Measurements from ENCODE around the gene OR14I1.

Gene OR14I1

DNA sequence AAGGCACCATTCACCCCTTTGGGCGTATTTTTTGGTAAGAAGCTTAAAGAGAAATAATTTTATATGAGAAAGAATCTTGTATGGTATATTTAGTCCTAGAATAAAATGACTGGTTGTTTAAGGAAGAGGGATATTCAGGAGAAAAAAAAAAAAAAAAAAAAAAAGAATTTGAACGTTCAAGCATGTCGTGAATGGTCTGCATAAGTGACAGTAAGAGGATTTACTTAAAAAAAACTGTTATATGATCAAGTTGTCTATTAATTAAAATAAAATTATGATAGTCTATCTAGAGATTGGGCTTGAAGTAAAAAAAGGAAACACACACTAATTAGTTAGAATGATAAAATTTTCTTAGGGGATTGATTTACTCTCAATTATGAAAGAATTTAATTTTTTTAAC, 11.7 kb upstream of the OR14I1 start:
- H3K4me1 ChIP-seq (ENCODE audit: control insufficient read depth, insufficient read depth, low read length) = no peaks in the 10 kb centered on the region
- no peak overlapping the region for H3K27ac ChIP-seq (ENCODE audit: low read depth, low read length)
- H3K4me3 ChIP-seq (ENCODE audit: low read depth, low read length) = no peak overlapping the region
- H3K36me3 ChIP-seq (ENCODE audit: control insufficient read depth, insufficient read depth, low read length) = no peaks in the 10 kb centered on the region
- H3K9me3 ChIP-seq (ENCODE audit: control insufficient read depth, insufficient read depth, low read depth, low read length) = peaks cover 64% of the 10 kb centered on the region
- no peaks in the 10 kb centered on the region for H3K27me3 ChIP-seq (ENCODE audit: control insufficient read depth, insufficient read depth, low read length)
- no peak overlapping the region for H3K9ac ChIP-seq (ENCODE audit: low read length)

DNA sequence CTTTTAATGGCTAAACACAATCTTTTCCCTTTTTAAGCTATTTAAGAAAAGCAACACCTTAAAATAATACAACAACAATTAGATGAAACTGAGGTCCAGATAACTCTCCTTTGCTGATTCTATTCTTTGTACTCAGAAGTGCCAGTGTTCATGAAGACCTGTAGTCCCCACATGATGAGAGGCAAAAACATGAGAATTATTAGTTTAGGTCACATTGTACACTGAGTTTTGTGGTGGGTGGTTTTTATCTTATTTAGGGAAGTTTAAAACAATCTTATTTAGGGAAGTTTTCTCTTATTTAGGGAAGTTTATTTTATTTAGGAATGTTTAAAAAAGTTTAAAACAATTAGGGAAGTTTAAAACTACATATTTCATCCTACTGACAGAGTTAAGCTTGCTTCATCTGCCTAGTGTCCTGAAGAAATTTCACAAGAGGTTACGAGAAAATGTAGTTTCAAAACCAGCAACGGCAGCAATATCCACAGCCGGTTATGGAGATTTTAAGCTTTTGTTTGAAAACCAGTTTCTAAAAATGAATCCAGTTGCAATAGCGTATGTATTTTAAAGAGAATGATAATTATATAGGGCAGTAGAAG, 7.8 kb upstream of the OR14I1 start:
- Histone ChIP-seq H3K27ac (ENCODE audit: low read depth, low read length) (no peak overlapping the region), H3K4me3 (ENCODE audit: low read depth, low read length) (no peak overlapping the region), H3K27me3 (ENCODE audit: control insufficient read depth, insufficient read depth, low read length) (no peaks in the 10 kb centered on the region; the same call in 1 of the 2 replicates), H3K4me1 (ENCODE audit: control insufficient read depth, insufficient read depth, low read length) (no peaks in the 10 kb centered on the region), H3K9me3 (ENCODE audit: control insufficient read depth, insufficient read depth, low read depth, low read length) (peaks cover 78% of the 10 kb centered on the region), H3K9ac (ENCODE audit: low read length) (no peak overlapping the region), H3K36me3 (ENCODE audit: control insufficient read depth, insufficient read depth, low read length) (no peaks in the 10 kb centered on the region)

DNA sequence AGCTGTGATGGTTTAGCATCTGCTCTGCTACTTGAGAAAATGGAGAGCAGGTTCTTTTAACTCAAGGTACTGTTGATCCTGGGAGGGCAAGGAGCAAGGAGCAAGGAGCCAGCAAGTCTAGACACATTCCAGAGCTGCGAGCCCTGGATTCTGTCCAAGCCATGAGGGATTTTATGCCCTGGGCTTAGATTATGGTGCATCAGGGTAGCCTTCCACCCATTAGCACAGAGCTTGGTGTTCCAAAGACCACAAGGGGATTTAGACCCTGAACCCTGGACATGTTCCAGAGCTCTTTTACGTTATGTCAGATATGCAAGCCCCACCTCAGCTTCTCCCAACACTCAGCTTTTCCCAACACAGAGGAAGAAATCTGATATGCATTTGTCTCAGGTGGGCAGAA, 2.0 kb upstream of the OR14I1 start:
- H3K27ac ChIP-seq (ENCODE audit: low read depth, low read length) = no peak overlapping the region
- H3K4me1 ChIP-seq (ENCODE audit: control insufficient read depth, insufficient read depth, low read length) = no peaks in the 10 kb centered on the region
- peaks cover 66% of the 10 kb centered on the region; the same call in 1 of the 2 replicates for H3K9me3 ChIP-seq (ENCODE audit: control insufficient read depth, insufficient read depth, low read depth, low read length)
- no peaks in the 10 kb centered on the region for H3K36me3 ChIP-seq (ENCODE audit: control insufficient read depth, insufficient read depth, low read length)
- no peaks in the 10 kb centered on the region; the same call in 1 of the 2 replicates for H3K27me3 ChIP-seq (ENCODE audit: control insufficient read depth, insufficient read depth, low read length)
- no peak overlapping the region for H3K9ac ChIP-seq (ENCODE audit: low read length)
- H3K4me3 ChIP-seq (ENCODE audit: low read depth, low read length) = no peak overlapping the region

DNA sequence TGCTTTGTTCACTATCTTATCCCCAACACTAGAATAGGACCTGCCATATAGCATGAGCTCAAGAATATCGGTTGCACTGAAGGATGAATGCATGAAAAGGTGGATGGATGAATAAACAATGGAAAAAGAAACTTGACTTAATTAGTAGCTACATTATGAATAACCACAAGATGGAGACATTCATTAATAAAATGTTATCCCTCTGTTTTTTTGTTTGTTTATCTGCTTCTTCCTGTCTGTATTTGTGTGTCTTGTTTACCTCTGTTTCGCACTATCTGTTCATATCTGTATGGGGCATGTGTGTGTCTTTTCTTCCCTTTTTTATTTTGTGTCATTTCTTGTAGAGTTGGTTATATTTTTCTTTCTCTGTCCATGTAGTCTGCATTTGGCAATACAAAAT, 1.1 kb upstream of the OR14I1 start:
- Histone ChIP-seq H3K4me1 (ENCODE audit: control insufficient read depth, insufficient read depth, low read length) (no peaks in the 10 kb centered on the region), H3K27me3 (ENCODE audit: control insufficient read depth, insufficient read depth, low read length) (no peaks in the 10 kb centered on the region; the same call in 1 of the 2 replicates), H3K27ac (ENCODE audit: low read depth, low read length) (no peak overlapping the region), H3K9ac (ENCODE audit: low read length) (no peak overlapping the region), H3K4me3 (ENCODE audit: low read depth, low read length) (no peak overlapping the region), H3K36me3 (ENCODE audit: control insufficient read depth, insufficient read depth, low read length) (no peaks in the 10 kb centered on the region), H3K9me3 (ENCODE audit: control insufficient read depth, insufficient read depth, low read depth, low read length) (peaks cover 65% of the 10 kb centered on the region; the same call in 1 of the 2 replicates)

DNA sequence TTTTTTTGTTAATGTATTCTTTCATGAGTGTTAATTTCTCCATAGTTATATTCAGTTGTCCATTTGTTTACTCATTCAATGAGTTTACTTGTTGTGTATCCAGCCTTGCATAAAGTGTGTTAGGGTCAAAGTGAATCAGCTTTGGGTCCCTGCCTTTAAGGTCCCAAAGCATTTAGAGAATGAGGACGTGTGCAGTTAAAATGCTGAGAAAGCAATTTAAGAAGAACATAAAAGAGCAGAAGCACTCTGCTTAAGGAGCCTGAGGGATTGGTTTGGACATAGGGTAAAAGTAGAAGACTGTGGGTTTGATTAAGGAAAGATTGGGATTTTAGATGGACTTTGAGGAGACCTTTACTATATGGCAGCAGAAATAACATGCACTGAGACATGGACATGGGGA, 3.5 kb downstream of the OR14I1 start:
- Histone ChIP-seq H3K27ac (ENCODE audit: low read depth, low read length) (no peak overlapping the region), H3K36me3 (ENCODE audit: control insufficient read depth, insufficient read depth, low read length) (no peaks in the 10 kb centered on the region), H3K9me3 (ENCODE audit: control insufficient read depth, insufficient read depth, low read depth, low read length) (peaks cover 57% of the 10 kb centered on the region; the same call in 1 of the 2 replicates), H3K4me1 (ENCODE audit: control insufficient read depth, insufficient read depth, low read length) (no peaks in the 10 kb centered on the region), H3K27me3 (ENCODE audit: control insufficient read depth, insufficient read depth, low read length) (no peaks in the 10 kb centered on the region), H3K9ac (ENCODE audit: low read length) (no peak overlapping the region), H3K4me3 (ENCODE audit: low read depth, low read length) (no peak overlapping the region)

DNA sequence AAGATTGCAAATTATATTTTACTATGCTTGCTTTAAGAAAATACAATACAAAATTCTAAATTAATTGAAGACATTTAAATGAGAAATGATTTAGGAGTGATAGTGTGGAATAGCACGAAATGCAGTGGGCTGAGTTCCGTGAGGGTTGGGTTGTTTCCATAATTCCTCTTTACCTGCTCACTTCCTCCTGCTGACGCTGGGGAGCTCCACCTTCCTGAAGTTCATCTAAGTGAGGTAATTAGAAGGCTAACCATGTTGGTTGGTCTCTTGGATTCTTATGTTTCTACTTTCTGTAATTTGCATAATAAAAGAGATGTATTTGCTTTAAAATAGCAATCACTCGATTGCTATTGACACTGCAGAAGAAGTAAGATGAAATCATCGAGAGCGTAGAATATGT, 4.7 kb downstream of the OR14I1 start:
- Histone ChIP-seq H3K9me3 (ENCODE audit: control insufficient read depth, insufficient read depth, low read depth, low read length) (peaks cover 54% of the 10 kb centered on the region), H3K4me3 (ENCODE audit: low read depth, low read length) (no peak overlapping the region), H3K4me1 (ENCODE audit: control insufficient read depth, insufficient read depth, low read length) (no peaks in the 10 kb centered on the region), H3K9ac (ENCODE audit: low read length) (no peak overlapping the region), H3K27ac (ENCODE audit: low read depth, low read length) (no peak overlapping the region), H3K36me3 (ENCODE audit: control insufficient read depth, insufficient read depth, low read length) (no peaks in the 10 kb centered on the region), H3K27me3 (ENCODE audit: control insufficient read depth, insufficient read depth, low read length) (no peaks in the 10 kb centered on the region)

DNA sequence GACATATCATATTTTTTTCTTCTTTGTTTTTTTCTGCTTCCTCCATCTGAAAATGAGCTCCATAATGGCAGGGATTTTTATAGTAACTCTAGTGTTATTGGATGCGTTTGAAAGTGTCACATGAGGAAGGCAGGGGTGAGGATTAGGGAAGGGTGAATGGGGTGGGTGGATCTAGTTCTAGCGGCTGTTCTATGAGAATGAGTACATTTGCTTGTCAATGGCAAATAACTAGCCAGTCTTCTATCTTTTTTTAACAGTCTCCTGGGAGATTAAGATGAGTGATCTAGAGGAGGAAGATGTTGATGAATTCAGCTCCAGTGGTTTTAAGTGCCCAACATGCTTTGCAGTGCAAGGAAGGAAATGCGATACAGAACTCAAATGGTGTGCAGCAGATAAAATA, 5.8 kb downstream of the OR14I1 start:
- Histone ChIP-seq H3K27me3 (ENCODE audit: control insufficient read depth, insufficient read depth, low read length) (no peaks in the 10 kb centered on the region), H3K4me1 (ENCODE audit: control insufficient read depth, insufficient read depth, low read length) (no peaks in the 10 kb centered on the region), H3K9me3 (ENCODE audit: control insufficient read depth, insufficient read depth, low read depth, low read length) (peaks cover 56% of the 10 kb centered on the region), H3K27ac (ENCODE audit: low read depth, low read length) (no peak overlapping the region), H3K4me3 (ENCODE audit: low read depth, low read length) (no peak overlapping the region), H3K36me3 (ENCODE audit: control insufficient read depth, insufficient read depth, low read length) (no peaks in the 10 kb centered on the region), H3K9ac (ENCODE audit: low read length) (no peak overlapping the region)

DNA sequence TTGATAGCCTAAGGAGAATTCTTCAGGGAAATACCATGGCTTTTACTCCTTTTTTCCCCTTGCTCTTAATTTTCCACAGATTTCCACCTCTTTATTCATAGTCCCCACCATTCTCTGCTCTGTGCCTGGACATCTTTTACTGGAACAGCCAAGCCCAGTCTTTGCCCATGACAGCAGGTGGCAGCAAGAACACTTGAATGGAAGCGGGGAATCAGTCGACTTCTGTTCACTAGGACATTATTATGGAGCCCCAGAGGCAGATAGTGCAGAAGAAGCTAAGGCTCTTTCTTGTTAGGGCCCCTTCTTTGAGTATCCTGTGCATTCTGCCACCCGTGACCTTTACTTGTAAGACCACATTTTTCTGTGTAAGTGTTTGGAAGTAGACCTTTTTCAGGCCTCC, 6.3 kb downstream of the OR14I1 start:
- Histone ChIP-seq H3K27ac (ENCODE audit: low read depth, low read length) (no peak overlapping the region), H3K9ac (ENCODE audit: low read length) (no peak overlapping the region), H3K9me3 (ENCODE audit: control insufficient read depth, insufficient read depth, low read depth, low read length) (peaks cover 58% of the 10 kb centered on the region), H3K36me3 (ENCODE audit: control insufficient read depth, insufficient read depth, low read length) (no peaks in the 10 kb centered on the region), H3K4me3 (ENCODE audit: low read depth, low read length) (no peak overlapping the region), H3K4me1 (ENCODE audit: control insufficient read depth, insufficient read depth, low read length) (no peaks in the 10 kb centered on the region), H3K27me3 (ENCODE audit: control insufficient read depth, insufficient read depth, low read length) (no peaks in the 10 kb centered on the region)

DNA sequence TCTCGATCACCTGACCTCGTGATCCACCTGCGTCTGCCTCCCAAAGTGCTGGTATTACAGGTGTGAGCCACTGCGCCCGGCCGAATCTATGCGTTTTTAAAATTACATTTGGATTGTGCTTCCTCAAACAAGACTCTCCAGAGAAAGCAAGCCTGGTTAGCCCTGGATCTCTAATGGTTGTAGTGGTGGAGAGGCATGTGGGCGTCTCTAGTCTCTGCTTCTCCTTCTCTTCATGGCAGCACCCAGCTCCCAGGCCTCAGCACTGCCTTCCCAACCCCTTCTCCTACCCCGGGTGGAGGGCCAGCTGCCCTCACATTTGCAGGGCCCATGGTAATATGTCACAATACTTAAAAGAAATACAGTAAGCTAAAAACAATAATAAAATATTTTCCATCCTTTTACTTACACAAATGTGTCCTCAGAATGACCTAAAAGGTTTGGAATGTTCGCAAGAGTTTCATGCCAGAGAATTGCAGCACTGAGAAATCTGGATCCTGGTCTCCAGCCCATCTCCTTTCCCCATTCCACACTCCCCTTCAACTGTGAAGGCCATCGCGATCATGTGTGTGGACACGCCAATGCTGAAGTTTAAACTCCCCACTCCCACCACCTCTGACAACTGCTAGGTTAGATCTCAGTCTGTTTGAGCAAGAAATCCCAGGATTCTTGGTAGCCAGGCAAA, 7.0 kb downstream of the OR14I1 start:
- Histone ChIP-seq H3K27me3 (ENCODE audit: control insufficient read depth, insufficient read depth, low read length) (no peaks in the 10 kb centered on the region), H3K4me3 (ENCODE audit: low read depth, low read length) (no peak overlapping the region), H3K4me1 (ENCODE audit: control insufficient read depth, insufficient read depth, low read length) (no peaks in the 10 kb centered on the region), H3K36me3 (ENCODE audit: control insufficient read depth, insufficient read depth, low read length) (no peaks in the 10 kb centered on the region), H3K9me3 (ENCODE audit: control insufficient read depth, insufficient read depth, low read depth, low read length) (peaks cover 65% of the 10 kb centered on the region), H3K27ac (ENCODE audit: low read depth, low read length) (no peak overlapping the region), H3K9ac (ENCODE audit: low read length) (no peak overlapping the region)

DNA sequence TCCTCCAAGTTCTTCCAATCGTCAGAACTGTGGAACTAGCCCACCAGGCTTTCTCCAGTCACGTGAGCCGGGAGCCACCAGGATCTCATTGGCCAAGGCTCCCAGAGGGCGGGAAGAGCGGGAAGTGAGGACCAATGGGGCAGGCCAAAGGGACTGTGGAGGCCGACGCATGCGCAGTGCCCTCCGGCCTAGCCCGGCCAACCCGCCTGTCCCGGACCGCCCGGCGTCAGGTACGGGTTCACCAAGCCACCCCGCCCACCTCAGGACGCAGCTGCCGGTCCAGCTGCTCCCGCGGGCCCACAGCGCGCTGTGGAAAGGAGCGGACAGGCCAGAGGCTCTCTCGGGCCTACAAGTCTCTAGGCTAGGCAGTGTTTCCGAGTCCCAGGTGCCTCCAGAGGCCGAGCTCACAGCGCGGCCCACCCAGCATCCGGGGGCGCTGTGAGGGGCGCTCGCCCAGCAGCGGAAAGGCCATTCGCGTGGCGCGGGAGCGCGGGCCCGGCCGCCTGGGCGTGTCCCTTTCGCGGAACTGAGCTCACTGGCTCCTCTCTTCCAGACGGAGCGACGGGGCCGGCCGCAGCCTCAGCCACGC, 10.9 kb downstream of the OR14I1 start:
- Histone ChIP-seq H3K9me3 (ENCODE audit: control insufficient read depth, insufficient read depth, low read depth, low read length) (peaks cover 43% of the 10 kb centered on the region), H3K27ac (ENCODE audit: low read depth, low read length) (no peak overlapping the region), H3K4me3 (ENCODE audit: low read depth, low read length) (no peak overlapping the region), H3K4me1 (ENCODE audit: control insufficient read depth, insufficient read depth, low read length) (no peaks in the 10 kb centered on the region), H3K36me3 (ENCODE audit: control insufficient read depth, insufficient read depth, low read length) (no peaks in the 10 kb centered on the region), H3K9ac (ENCODE audit: low read length) (no peak overlapping the region), H3K27me3 (ENCODE audit: control insufficient read depth, insufficient read depth, low read length) (no peaks in the 10 kb centered on the region)

DNA sequence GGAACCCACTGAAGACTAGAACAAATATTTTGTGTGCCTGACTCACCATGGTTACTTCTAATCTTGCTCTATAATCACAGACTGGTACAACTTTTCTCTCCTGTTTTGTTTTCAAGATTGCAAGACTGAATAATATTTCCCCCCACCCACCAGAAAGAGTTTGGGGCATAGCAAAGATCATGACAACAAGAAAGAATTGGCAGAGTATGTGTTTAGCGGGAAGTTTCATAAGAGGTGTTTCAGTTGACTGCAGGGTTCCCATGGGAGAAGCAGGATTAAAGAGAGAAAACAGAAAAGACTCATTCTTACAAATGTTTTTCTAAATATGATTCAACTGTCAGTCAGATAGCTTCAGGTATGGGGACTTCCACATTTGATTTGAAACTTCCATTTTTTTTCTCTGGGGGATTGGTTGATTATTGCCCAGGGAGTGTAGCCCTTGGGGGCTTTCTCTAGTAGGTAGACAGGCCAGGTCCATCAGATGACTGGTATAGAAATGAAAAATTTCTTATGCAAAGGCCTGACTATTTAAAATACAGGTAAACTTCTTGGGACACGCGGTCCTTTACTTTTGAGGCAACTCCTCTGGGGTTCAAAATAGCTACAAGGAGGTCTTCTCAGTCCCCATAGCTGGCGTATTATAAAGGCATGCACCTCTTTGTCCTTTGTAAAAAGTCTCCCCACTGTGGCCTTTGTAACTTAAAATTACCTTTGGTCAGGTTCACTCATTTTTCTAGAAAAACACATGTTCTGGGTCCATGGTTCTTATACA, 13.9 kb downstream of the OR14I1 start:
- H3K9me3 ChIP-seq (ENCODE audit: control insufficient read depth, insufficient read depth, low read depth, low read length) = peaks cover 36% of the 10 kb centered on the region
- no peaks in the 10 kb centered on the region for H3K36me3 ChIP-seq (ENCODE audit: control insufficient read depth, insufficient read depth, low read length)
- no peak overlapping the region for H3K27ac ChIP-seq (ENCODE audit: low read depth, low read length)
- no peaks in the 10 kb centered on the region for H3K27me3 ChIP-seq (ENCODE audit: control insufficient read depth, insufficient read depth, low read length)
- H3K9ac ChIP-seq (ENCODE audit: low read length) = no peak overlapping the region
- no peaks in the 10 kb centered on the region for H3K4me1 ChIP-seq (ENCODE audit: control insufficient read depth, insufficient read depth, low read length)
- no peak overlapping the region for H3K4me3 ChIP-seq (ENCODE audit: low read depth, low read length)
